OCI-LY7 (cell line): ENCODE measurements around the gene NSRP1. TPM values are rescaled to one million over a fixed set of nuclear protein-coding genes. Genes with fewer than 3 reads are reported as not detected.

ENCODE experiments used
- BruUV-seq: library from RNA; stranded (reverse); fragments of 400-500 nt; replicated peaks from 2 replicates; lab custom pipeline; 2021; lab: Mats Ljungman, UMichigan
- CTCF ChIA-PET: fragments of 300-600 bp; sonication (Branson Sonifier 250); formaldehyde crosslinking; loops from one replicate; lab custom pipeline; 2022; ENCODE audit warnings: antibody characterized with exemption; ENCODE audit not compliant: unreplicated experiment; lab: Charles Lee
- POLR2A ChIA-PET: fragments of 300-600 bp; sonication (Branson Sonifier 250); formaldehyde crosslinking; loops from one replicate; lab custom pipeline; 2022; ENCODE audit warnings: antibody characterized with exemption; lab: Charles Lee
- DNase-seq: peaks from one replicate; pipeline ENCODE4 v3.0.0-alpha.2; 2015; ENCODE audit warnings: low spot score
- H2AFZ ChIP-seq: fragments of 200-600 bp; sonication (generic), shearing (Covaris generic); 2 replicates; pipeline ENCODE4 v1.6.1; 2014; ENCODE audit warnings: mild to moderate bottlenecking, antibody characterized with exemption, low read length, moderate library complexity
- H3K27ac ChIP-seq: fragments of 200-600 bp; sonication (generic); 2 replicates; pipeline ENCODE4 v1.5.1; 2014; ENCODE audit warnings: mixed run types, low read depth, mild to moderate bottlenecking, moderate library complexity, low read length, inconsistent platforms; ENCODE audit not compliant: poor library complexity, severe bottlenecking
- H3K36me3 ChIP-seq: fragments of 200-600 bp; sonication (generic); 2 replicates; pipeline ENCODE4 v1.6.1; 2014; ENCODE audit warnings: mild to moderate bottlenecking, antibody characterized with exemption, low read length, moderate library complexity, mixed read lengths; ENCODE audit not compliant: insufficient read depth
- H3K4me1 ChIP-seq: fragments of 200-600 bp; sonication (generic); 2 replicates; pipeline ENCODE4 v1.5.1; 2014; ENCODE audit warnings: mild to moderate bottlenecking, low read length; ENCODE audit not compliant: insufficient read depth, poor library complexity, severe bottlenecking
- H3K4me2 ChIP-seq: fragments of 200-600 bp; sonication (generic); 2 replicates; pipeline ENCODE4 v1.6.1; 2014; ENCODE audit warnings: mild to moderate bottlenecking, low read length
- H3K4me3 ChIP-seq: fragments of 200-600 bp; sonication (generic); 2 replicates; pipeline ENCODE4 v1.5.1; 2014; ENCODE audit warnings: mild to moderate bottlenecking, low read depth, low read length; ENCODE audit not compliant: poor library complexity, severe bottlenecking
- H3K79me2 ChIP-seq: fragments of 200-600 bp; sonication (generic); 2 replicates; pipeline ENCODE4 v1.6.1; 2016; ENCODE audit warnings: low read depth, mild to moderate bottlenecking, low read length, moderate library complexity, mixed read lengths; ENCODE audit not compliant: insufficient read depth
- H3K9me2 ChIP-seq: fragments of 200-600 bp; sonication (generic); 2 replicates; pipeline ENCODE4 v1.6.1; 2016; ENCODE audit warnings: mild to moderate bottlenecking, low read length, mixed read lengths; ENCODE audit not compliant: insufficient read depth
- H3K9me3 ChIP-seq: fragments of 200-600 bp; sonication (generic); 2 replicates; pipeline ENCODE4 v1.6.1; 2014; ENCODE audit warnings: mild to moderate bottlenecking, mixed run types, low read length, mixed read lengths
- H4K20me1 ChIP-seq: fragments of 200-600 bp; sonication (generic); 2 replicates; pipeline ENCODE4 v1.6.1; 2014; ENCODE audit warnings: mild to moderate bottlenecking, antibody characterized with exemption, low read length, moderate library complexity, mixed read lengths; ENCODE audit not compliant: insufficient read depth
- EZH2phosphoT487 ChIP-seq: fragments of 200-600 bp; sonication (generic); IDR thresholded peaks from 2 replicates; pipeline ENCODE4 v1.6.1; 2018; ENCODE audit warnings: low read depth, borderline replicate concordance, mild to moderate bottlenecking, mixed run types, antibody characterized with exemption, low read length, moderate library complexity, mixed read lengths
- intact Hi-C: fragments of 100-400 bp; cut with micrococcal nuclease; formaldehyde crosslinking; loops from one replicate; pipeline ENCODE4 v1.10.0; 2022; ENCODE audit not compliant: unreplicated experiment
- total RNA-seq, 2 experiments: library from RNA; depleted of rRNA in 1 of 2; stranded (reverse); fragments of >200 nt in 1 of 2; shearing (Covaris generic) in 1 of 2; gene quantifications; 2 replicates each; pipeline ENCODE4 v1.2.3, GENCODE V29; 2014 to 2022
- TF ChIP-seq, protein P1 (sequence below): fragments of 200-600 bp; sonication (generic); conservative IDR thresholded peaks from 2 replicates; pipeline ENCODE4 v1.5.1; 2014; ENCODE audit warnings: mild to moderate bottlenecking, antibody characterized with exemption, low read length, moderate library complexity, mixed read lengths

Gene NSRP1
- total RNA-seq, 2 experiments from 2014 or later: 18.6 to 44.1 TPM

DNA sequence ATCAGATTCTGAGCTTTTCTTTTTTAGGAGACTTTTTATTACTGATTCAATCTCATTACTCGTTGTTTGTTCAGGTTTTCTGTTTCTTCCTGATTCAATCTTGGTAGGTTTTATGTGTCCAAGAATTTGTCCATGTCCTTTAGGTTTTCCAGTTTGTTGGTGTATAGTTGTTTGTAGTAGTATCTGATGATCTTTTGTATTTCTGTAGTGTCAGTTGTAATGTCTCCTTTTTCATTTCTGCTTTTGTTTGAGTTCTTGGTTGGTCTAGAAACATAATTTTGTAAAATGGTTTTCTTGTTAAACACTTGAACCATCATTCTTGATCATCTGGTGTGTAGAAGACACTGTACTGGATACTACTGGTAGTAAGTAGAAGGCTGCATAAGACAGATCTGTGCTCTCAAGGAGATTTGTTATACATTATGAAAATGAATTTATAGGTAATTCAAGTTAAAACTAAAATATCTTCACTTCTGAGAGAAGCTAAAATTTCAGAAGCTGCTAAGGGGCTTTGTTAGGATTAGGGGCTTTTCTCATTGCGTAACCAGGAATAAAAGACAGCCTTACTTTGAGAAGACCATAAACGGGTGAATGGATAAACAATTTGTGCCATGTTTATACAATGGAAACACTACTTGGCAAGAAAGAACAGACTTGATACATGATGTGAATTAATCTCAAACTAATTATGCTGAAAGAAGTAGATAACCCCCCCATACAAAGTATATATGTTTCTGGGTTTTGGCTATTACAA lies 44.0 kb downstream of the NSRP1 start:
- no peak for TF ChIP-seq EZH2phosphoT487
- TF ChIP-seq, protein P1, sequence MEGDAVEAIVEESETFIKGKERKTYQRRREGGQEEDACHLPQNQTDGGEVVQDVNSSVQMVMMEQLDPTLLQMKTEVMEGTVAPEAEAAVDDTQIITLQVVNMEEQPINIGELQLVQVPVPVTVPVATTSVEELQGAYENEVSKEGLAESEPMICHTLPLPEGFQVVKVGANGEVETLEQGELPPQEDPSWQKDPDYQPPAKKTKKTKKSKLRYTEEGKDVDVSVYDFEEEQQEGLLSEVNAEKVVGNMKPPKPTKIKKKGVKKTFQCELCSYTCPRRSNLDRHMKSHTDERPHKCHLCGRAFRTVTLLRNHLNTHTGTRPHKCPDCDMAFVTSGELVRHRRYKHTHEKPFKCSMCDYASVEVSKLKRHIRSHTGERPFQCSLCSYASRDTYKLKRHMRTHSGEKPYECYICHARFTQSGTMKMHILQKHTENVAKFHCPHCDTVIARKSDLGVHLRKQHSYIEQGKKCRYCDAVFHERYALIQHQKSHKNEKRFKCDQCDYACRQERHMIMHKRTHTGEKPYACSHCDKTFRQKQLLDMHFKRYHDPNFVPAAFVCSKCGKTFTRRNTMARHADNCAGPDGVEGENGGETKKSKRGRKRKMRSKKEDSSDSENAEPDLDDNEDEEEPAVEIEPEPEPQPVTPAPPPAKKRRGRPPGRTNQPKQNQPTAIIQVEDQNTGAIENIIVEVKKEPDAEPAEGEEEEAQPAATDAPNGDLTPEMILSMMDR: no peak
- Histone ChIP-seq H4K20me1 (0 out of 2 replicates have a peak, but pooled peaks cover 4% of the 10 kb centered on the region), H3K4me3 (no peak overlapping the region), H2AFZ (no peak overlapping the region), H3K79me2 (peaks cover 84% of the 10 kb centered on the region), H3K9me2 (no peaks in the 10 kb centered on the region), H3K27ac (no peak overlapping the region), H3K4me1 (peaks cover 36% of the 10 kb centered on the region), H3K9me3 (peaks cover 27% of the 10 kb centered on the region), H3K4me2 (no peak overlapping the region), H3K36me3 (peaks cover 90% of the 10 kb centered on the region)
- ChIA-PET POLR2A (interaction anchor here (2.2 kb wide), 1 partner anchor 8 kb away, joined by 7 read pairs; no protein-coding TSS in a partner anchor), CTCF (no interaction called here)
- intact Hi-C loops: no loop called here
- no peak for DNase-seq
- BruUV-seq: no TSS peak

DNA sequence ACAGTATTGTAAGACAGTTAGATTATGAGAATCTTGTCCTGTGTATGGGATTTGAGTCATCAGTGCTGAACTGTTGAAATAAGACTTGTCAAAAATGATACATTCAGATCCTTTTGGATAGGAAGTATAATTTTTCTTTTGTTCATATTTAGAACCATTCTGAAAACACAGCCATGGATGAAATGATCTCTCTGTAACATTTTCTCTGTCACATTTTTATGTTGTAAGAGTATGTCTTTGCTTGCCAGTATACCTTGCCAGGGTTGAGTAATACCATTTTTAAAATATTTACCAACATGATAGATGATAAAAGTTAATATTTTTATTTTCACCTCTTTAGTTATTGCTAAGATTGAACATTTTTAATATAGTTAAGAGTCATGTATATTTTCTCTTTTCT lies 45.0 kb downstream of the NSRP1 start:
- Histone ChIP-seq H3K9me3 (peaks cover 27% of the 10 kb centered on the region), H3K79me2 (peaks cover 87% of the 10 kb centered on the region), H3K4me3 (no peak overlapping the region), H3K4me2 (no peak overlapping the region), H3K36me3 (peaks cover 94% of the 10 kb centered on the region), H4K20me1 (0 out of 2 replicates have a peak, but pooled peaks cover 4% of the 10 kb centered on the region), H3K4me1 (peaks cover 44% of the 10 kb centered on the region), H2AFZ (no peak overlapping the region), H3K27ac (no peak overlapping the region), H3K9me2 (no peaks in the 10 kb centered on the region)
- ChIA-PET CTCF (no interaction called here), POLR2A (interaction anchor here (0.7 to 2.2 kb wide), 3 partner anchors 9 to 168 kb away, joined by 3 to 7 read pairs (median 5); no protein-coding TSS in a partner anchor)
- intact Hi-C loops: no loop called here
- BruUV-seq: no TSS peak
- DNase-seq: no peak
- TF ChIP-seq, protein P1: no peak
- TF ChIP-seq EZH2phosphoT487: no peak

DNA sequence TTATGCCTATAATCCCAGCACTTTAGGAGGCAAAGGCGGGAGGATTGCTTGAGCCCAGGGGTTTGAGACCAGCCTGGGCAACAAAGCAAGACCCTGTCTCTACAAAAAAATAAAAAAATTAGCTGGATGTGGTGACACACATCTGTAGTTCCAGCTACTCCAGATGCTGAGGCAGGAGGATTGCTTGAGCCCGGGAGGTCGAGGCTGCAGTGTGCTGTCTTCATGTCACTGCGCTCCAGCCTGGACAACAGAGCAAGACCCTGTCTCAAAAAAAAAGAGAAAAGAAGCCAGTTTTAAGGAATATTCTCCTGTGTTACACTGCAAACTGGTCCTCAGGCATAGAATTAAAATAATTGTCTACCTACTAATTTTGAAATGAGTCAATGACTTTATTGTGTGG lies 47.9 kb downstream of the NSRP1 start:
- ChIA-PET POLR2A (interaction anchor here (0.8 kb wide), 1 partner anchor 24 kb away, joined by 3 read pairs; no protein-coding TSS in a partner anchor), CTCF (no interaction called here)
- no peak for DNase-seq
- peaks cover 8% of the 10 kb centered on the region; the same call in 1 of the 2 replicates for H3K9me3 ChIP-seq
- H3K4me3 ChIP-seq: no peak overlapping the region
- H3K4me2 ChIP-seq: no peak overlapping the region
- peaks cover 17% of the 10 kb centered on the region for H3K4me1 ChIP-seq
- intact Hi-C loops: no loop called here
- H3K9me2 ChIP-seq: no peaks in the 10 kb centered on the region
- BruUV-seq: no TSS peak
- H2AFZ ChIP-seq: no peak overlapping the region
- no peak overlapping the region for H3K27ac ChIP-seq
- H3K79me2 ChIP-seq: peaks cover 71% of the 10 kb centered on the region
- H4K20me1 ChIP-seq: no peaks in the 10 kb centered on the region
- peaks cover 80% of the 10 kb centered on the region for H3K36me3 ChIP-seq
- no peak for TF ChIP-seq EZH2phosphoT487
- TF ChIP-seq, protein P1: no peak
